NB4 (cell line): Measurements from ENCODE around the gene ADSS1.
A peak's percentile ranks its signal among the peaks of the same experiment; 100 is the strongest.

Experiments
- DNase-seq: peaks from one replicate; pipeline ENCODE4 v3.0.0; 2010; ENCODE audit warnings: low read depth
- H3K4me3 ChIP-seq: one replicate; pipeline ENCODE4 v1.5.1; 2011; ENCODE audit warnings: mild to moderate bottlenecking, low read depth, low read length, moderate library complexity
- MYC ChIP-seq: IDR thresholded peaks from 2 replicates; pipeline ENCODE4 v1.6.1; 2011; ENCODE audit warnings: low read depth, low read length
- POLR2A ChIP-seq: IDR thresholded peaks from 2 replicates; pipeline ENCODE4 v1.6.1; 2011; ENCODE audit warnings: mild to moderate bottlenecking; ENCODE audit not compliant: insufficient read length; ENCODE audit errors: extremely low read depth
- TF ChIP-seq, protein P1 (sequence below): IDR thresholded peaks from one replicate; pipeline ENCODE4 v1.5.1; 2012; ENCODE audit warnings: low read depth, low read length
- TF ChIP-seq, protein P2 (sequence below): IDR thresholded peaks from 2 replicates; pipeline ENCODE4 v1.6.1; 2011; ENCODE audit warnings: low read depth, low read length

ADSS1 gene

DNA sequence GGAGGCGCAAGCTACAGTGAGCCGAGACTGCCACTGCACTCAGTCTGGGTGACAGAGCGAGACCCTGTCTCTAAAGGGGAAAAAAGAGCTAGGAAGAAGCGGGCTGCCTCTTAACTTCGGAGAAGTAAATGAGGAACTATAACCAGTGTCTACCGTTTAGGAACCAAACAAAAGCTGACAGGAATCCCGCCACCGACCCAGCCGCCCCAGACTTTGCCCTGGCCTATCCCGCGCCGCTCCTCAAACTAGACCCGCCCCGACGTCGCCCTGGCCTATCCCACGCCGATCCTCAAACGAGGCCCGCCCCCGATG, 28.4 kb downstream of the ADSS1 start:
- no peak for TF ChIP-seq MYC
- peak; percentile 74 for TF ChIP-seq POLR2A
- no peak for DNase-seq
- H3K4me3 ChIP-seq: peak overlapping the region; percentile 75

DNA sequence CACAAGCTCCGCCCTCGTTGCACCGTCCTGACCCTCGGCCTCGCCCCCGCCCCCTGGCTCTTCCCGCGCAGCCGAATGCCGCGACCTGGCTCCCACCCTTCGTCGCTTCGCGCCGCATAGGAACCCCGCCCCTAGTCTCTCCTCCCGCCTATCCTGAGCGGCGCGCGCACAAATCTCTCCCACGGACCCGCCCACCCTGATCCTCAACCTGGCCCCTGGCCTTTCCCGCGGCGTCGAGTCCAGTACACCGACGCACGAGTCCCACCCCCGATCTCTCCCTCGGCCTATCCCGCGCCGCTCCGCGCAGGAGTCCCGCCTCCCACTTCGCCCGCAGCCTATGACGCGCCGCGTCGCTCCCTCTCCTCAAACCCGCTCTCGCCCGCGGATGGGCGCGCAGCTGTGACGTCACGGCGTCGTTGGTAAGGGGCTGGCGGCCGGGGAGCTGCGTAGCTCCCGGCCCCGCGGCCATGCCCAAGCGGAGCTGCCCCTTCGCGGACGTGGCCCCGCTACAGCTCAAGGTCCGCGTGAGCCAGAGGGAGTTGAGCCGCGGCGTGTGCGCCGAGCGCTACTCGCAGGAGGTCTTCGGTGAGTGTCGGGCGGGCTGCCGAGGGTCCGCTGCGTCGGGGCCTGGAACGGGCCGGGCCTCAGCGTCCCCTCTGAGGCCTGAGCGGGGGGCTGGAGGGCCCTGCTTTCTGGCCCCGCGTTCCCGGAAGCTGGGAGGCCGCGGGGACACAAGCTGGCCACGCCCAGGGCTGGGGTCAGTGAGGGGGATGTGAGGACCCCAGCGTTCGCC, 28.9 kb downstream of the ADSS1 start, which contains the start of gene SIVA1:
TSS of gene SIVA1 (plus strand) at position 413 of the 793 bp plus-strand sequence. CDS start at position 468, 55 bp downstream.
- peak; percentile 99 for DNase-seq
- TF ChIP-seq, protein P1, sequence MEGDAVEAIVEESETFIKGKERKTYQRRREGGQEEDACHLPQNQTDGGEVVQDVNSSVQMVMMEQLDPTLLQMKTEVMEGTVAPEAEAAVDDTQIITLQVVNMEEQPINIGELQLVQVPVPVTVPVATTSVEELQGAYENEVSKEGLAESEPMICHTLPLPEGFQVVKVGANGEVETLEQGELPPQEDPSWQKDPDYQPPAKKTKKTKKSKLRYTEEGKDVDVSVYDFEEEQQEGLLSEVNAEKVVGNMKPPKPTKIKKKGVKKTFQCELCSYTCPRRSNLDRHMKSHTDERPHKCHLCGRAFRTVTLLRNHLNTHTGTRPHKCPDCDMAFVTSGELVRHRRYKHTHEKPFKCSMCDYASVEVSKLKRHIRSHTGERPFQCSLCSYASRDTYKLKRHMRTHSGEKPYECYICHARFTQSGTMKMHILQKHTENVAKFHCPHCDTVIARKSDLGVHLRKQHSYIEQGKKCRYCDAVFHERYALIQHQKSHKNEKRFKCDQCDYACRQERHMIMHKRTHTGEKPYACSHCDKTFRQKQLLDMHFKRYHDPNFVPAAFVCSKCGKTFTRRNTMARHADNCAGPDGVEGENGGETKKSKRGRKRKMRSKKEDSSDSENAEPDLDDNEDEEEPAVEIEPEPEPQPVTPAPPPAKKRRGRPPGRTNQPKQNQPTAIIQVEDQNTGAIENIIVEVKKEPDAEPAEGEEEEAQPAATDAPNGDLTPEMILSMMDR: no peak
- peak; percentile 55 for TF ChIP-seq POLR2A
- H3K4me3 ChIP-seq: peak within 1 kb of the TSS; percentile 80

DNA sequence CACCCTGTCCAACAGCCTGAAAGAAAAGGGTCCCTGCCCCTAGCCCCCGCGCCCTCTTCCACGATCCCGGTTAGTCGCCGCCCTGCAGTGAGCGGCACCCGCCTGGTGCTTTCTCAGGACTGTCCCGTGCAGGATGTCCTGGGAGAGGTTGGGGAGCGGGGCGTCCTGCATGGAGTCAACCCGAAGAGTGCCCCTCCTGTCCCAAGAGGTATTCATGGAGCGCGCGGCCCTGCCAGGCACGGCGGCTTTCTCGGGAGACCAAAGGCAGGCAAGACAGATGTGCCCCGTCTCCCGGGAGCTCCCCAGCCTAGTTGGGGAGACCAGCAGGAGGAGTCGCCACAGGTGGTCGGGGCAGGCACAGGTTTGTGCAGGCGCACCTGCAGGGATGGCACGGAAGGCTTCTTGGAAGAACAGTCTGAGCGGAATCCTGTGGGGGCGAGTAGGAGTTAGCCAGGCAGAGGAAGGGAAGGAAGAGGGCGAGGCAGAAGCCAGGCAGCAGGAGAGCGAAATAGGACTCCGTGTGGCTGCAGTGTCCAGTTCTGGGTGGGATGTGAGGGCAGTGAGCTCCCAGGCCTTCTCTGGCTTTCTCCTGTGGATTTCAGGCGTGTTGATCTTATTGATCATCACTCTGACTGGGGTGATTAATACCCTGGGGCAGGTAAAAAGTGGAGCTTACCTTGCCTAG, 29.6 kb downstream of the ADSS1 start:
- peak overlapping the region; percentile 80 for H3K4me3 ChIP-seq
- TF ChIP-seq, protein P1: no peak
- TF ChIP-seq POLR2A: no peak
- TF ChIP-seq MYC: no peak
- TF ChIP-seq, protein P2, sequence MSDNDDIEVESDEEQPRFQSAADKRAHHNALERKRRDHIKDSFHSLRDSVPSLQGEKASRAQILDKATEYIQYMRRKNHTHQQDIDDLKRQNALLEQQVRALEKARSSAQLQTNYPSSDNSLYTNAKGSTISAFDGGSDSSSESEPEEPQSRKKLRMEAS: no peak
- no peak for DNase-seq

DNA sequence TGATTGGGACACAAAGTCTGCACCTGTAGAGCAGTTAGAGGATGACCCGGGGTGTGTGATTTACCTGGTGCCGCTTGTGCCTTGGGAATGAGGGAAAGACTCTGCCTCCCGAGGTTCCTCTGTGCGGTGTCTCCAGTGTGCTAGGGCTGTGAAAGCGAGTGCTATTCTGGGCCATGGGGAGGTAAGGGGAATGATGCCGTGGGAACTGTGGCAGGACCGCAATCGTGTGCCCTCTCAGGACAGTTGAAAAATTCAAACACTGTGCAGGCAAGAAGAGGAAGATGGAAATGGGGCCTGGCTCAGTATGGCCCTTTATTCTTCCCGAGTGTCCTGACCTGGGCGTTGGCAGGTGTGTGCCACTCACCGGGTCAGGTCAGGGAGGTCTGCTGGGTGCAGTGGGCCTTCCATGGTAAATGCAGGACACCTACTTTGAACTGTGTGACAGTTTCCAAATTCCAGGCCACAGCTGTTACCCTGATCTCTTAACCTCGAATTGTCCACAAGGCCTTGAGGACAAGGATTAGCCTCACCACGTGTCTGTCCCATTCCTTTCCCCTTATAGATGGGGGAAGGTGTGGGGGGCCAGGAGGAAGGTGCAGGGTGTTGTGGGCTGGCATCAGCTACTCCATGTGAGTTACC, 30.3 kb downstream of the ADSS1 start:
- no peak for DNase-seq
- TF ChIP-seq, protein P2: no peak
- no peak for TF ChIP-seq MYC
- TF ChIP-seq POLR2A: no peak
- TF ChIP-seq, protein P1: no peak
- peak overlapping the region; percentile 80 for H3K4me3 ChIP-seq

DNA sequence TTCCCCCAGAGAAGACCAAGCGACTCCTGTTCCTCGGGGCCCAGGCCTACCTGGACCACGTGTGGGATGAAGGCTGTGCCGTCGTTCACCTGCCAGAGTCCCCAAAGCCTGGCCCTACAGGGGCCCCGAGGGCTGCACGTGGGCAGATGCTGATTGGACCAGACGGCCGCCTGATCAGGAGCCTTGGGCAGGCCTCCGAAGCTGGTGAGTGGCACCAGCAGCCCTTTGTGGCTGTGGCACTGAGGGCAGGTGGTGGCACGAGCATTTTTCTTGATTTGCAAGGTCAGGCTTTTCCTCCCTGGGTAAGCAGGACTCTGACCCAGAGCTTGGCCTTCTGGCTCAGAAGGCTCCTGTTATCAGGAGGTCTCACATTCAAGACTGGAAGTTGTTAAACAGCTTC, 31.6 kb downstream of the ADSS1 start:
- H3K4me3 ChIP-seq: no peak overlapping the region
- TF ChIP-seq MYC (no peak), POLR2A (no peak)
- TF ChIP-seq, protein P1: no peak
- TF ChIP-seq, protein P2: no peak
- DNase-seq: no peak

DNA sequence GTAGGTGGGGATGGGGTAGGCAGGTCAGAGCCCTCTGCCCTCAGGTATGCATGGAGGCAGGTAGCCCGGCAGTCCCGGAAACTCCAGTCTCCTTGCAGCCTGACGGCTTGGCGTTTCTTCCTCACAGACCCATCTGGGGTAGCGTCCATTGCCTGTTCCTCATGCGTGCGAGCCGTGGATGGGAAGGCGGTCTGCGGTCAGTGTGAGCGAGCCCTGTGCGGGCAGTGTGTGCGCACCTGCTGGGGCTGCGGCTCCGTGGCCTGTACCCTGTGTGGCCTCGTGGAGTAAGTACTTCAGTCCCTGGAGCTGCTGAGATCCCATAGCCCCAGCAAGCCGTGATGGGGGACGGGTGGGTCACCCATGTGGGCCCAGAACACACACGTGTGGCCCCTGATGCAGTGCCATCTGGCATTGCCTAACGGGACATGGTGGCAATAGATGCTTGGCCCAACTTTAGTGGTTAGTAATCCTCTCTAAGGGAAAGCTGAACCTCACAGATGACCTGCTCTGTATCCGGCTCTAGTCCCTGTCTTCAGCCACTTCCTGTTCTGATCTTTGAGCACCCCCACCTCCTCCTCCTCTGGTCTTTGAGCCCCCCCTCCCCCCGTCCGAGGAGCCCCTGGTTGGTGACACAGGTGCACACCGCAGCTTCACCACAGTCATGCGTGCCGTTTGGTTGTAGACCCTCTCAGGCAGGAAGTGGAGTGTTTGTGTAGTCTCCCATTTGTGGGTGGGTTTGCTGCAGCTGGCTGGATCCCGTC, 32.6 kb downstream of the ADSS1 start:
- DNase-seq: no peak
- no peak overlapping the region for H3K4me3 ChIP-seq
- TF ChIP-seq, protein P1: no peak
- TF ChIP-seq POLR2A: no peak
- TF ChIP-seq, protein P2: no peak
- no peak for TF ChIP-seq MYC
